ENCODE results near the gene GDPD5. TPM values are rescaled to one million over a fixed set of nuclear protein-coding genes. Genes with fewer than 3 reads are reported as not detected.

The GDPD5 gene
- total RNA-seq, 1 experiment from 2014 or later = 28.6 TPM

DNA sequence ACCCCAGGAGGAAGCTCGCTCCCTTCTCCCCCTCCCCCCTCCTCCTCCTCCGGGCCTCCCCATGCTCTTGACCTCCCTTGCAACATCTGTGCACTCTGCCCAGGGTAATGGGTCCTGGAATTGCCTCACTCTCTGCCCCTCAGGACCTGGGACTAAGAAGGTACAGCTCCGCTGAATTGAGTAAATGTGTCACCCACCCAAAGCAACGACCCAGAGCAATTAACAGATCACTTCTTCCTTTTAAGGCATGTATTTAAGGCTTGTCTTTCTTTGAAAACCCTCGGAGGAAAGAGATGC, 15.1 kb downstream of the GDPD5 start:
- no peak for DNase-seq
- no peaks in the 10 kb centered on the region for H3K27me3 Mint-ChIP-seq (ENCODE audit: insufficient read depth, unreplicated experiment)
- Histone ChIP-seq H3K4me1 (peaks cover 1% of the 10 kb centered on the region), H3K27me3 (replicated peaks; ENCODE audit: control insufficient read depth, insufficient read depth, low read length) (no peaks in the 10 kb centered on the region), H3K36me3 (ENCODE audit: control insufficient read depth, insufficient read depth, low read length) (no peaks in the 10 kb centered on the region), H3K9me3 (no peaks in the 10 kb centered on the region), H3K4me3 (ENCODE audit: low read depth, low read length) (no peak overlapping the region)
- H3K4me1 Mint-ChIP-seq (ENCODE audit: low read depth, unreplicated experiment) = peaks cover 24% of the 10 kb centered on the region
- ChIA-PET POLR2A (no interaction called here), CTCF (interaction anchor here (1.5 kb wide), 1 partner anchor 12 kb away, joined by 4 read pairs; no protein-coding TSS in a partner anchor)
- no peaks in the 10 kb centered on the region for H3K36me3 Mint-ChIP-seq (ENCODE audit: insufficient read depth, unreplicated experiment)
- TF ChIP-seq, protein P1, sequence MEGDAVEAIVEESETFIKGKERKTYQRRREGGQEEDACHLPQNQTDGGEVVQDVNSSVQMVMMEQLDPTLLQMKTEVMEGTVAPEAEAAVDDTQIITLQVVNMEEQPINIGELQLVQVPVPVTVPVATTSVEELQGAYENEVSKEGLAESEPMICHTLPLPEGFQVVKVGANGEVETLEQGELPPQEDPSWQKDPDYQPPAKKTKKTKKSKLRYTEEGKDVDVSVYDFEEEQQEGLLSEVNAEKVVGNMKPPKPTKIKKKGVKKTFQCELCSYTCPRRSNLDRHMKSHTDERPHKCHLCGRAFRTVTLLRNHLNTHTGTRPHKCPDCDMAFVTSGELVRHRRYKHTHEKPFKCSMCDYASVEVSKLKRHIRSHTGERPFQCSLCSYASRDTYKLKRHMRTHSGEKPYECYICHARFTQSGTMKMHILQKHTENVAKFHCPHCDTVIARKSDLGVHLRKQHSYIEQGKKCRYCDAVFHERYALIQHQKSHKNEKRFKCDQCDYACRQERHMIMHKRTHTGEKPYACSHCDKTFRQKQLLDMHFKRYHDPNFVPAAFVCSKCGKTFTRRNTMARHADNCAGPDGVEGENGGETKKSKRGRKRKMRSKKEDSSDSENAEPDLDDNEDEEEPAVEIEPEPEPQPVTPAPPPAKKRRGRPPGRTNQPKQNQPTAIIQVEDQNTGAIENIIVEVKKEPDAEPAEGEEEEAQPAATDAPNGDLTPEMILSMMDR (IDR thresholded peaks at IDR 0.05; ENCODE audit: insufficient read depth in 1 of 2, low read depth in 1 of 2, low read length in 1 of 2, severe bottlenecking in 1 of 2, unreplicated experiment in 1 of 2) = no peak
- no peak overlapping the region for H3K4me3 Mint-ChIP-seq (ENCODE audit: unreplicated experiment)
- intact Hi-C loops (cut with micrococcal nuclease; ENCODE audit: unreplicated experiment) = no loop called here
- no peak overlapping the region for H3K27ac Mint-ChIP-seq (ENCODE audit: unreplicated experiment)
- no peaks in the 10 kb centered on the region for H3K9me3 Mint-ChIP-seq (ENCODE audit: unreplicated experiment)
- BruUV-seq (replicated peaks) = no TSS peak

DNA sequence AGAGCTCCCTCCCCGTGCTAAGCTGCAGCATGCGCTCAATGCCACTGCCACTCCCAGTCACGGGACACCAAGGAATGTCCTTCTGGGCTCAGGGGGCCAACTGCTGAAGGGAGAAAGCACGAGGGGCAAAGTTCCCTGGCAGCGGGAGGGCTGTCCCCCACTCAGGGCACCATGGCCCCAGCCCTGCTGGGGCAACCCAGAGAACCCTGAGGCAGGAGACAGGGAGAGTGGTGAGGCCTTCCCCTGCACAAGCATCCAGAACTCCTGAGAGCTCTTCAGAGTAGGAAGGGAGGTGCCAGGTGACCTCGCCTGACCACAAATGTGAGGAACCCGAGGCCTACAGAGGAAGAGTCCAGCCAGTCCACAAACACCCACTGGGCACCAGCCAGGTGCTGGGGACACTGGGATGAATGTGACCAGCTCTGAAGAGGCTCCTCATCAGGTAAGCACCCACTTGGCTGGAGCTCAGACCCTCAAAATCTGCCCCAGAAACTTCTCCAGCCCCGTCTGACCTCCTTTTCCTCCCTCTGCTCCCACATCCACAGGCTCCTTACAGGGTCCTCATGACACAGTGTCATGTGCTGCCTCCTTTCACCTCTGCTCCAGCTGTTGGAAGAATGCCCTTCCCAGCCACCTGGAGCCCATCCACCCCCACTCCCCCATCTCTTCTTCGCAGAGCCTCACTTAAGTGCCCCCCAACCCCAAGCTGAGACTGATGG, 15.6 kb downstream of the GDPD5 start:
- CTCF ChIA-PET = interaction anchor here (0.9 to 1.5 kb wide), 2 partner anchors 11 to 80 kb away, joined by 3 to 4 read pairs; no protein-coding TSS in a partner anchor
- Mint-ChIP-seq H3K27me3 (ENCODE audit: insufficient read depth, unreplicated experiment) (no peaks in the 10 kb centered on the region), H3K9me3 (ENCODE audit: unreplicated experiment) (no peaks in the 10 kb centered on the region), H3K27ac (ENCODE audit: unreplicated experiment) (no peak overlapping the region), H3K4me3 (ENCODE audit: unreplicated experiment) (no peak overlapping the region), H3K4me1 (ENCODE audit: low read depth, unreplicated experiment) (peaks cover 29% of the 10 kb centered on the region), H3K36me3 (ENCODE audit: insufficient read depth, unreplicated experiment) (no peaks in the 10 kb centered on the region)
- Histone ChIP-seq H3K4me1 (peaks cover 6% of the 10 kb centered on the region), H3K27me3 (replicated peaks; ENCODE audit: control insufficient read depth, insufficient read depth, low read length) (no peaks in the 10 kb centered on the region), H3K9me3 (no peaks in the 10 kb centered on the region), H3K36me3 (ENCODE audit: control insufficient read depth, insufficient read depth, low read length) (no peaks in the 10 kb centered on the region), H3K4me3 (ENCODE audit: low read depth, low read length) (no peak overlapping the region)
- TF ChIP-seq, protein P1 (IDR thresholded peaks at IDR 0.05; ENCODE audit: insufficient read depth in 1 of 2, low read depth in 1 of 2, low read length in 1 of 2, severe bottlenecking in 1 of 2, unreplicated experiment in 1 of 2) = no peak
- POLR2A ChIA-PET = no interaction called here
- intact Hi-C loops (cut with micrococcal nuclease; ENCODE audit: unreplicated experiment) = no loop called here
- no peak for DNase-seq
- no TSS peak for BruUV-seq (replicated peaks)

DNA sequence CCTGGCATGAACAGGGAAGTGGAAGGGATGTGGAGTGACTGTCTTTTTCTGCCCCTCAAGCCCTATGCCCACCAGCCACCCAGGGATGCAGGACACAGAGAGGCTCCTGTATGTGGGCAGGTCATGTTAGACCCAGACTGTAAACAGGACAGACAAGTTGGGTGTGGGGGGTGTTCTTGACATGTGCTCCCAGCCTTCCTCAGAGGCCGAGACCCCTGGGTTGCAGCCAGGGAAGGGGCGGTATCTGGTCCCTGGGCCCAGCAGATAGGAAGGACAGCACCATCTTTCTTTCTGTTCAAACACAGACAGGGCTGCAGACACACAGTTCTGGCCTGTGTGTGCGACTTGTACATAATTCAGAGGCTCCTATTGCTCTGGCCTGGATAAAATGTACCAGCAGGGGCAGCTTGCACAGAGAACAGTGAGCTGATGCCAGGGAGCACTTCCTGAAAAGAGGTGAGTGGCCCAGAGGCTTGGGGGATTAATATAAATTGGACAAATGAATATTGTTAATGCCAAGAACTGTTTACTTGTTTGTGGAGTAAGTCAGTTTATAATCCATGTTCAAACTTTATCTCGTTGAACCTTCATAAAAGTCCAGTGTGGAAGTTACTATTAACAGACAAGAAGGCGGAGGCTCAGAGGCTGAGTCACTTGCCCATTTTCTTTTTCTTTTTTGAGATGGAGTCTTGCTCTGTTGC, 16.6 kb downstream of the GDPD5 start:
- TF ChIP-seq, protein P1 (IDR thresholded peaks at IDR 0.05; ENCODE audit: insufficient read depth in 1 of 2, low read depth in 1 of 2, low read length in 1 of 2, severe bottlenecking in 1 of 2, unreplicated experiment in 1 of 2) = no peak
- Histone ChIP-seq H3K9me3 (no peaks in the 10 kb centered on the region), H3K27me3 (replicated peaks; ENCODE audit: control insufficient read depth, insufficient read depth, low read length) (no peaks in the 10 kb centered on the region), H3K4me1 (peaks cover 11% of the 10 kb centered on the region), H3K36me3 (ENCODE audit: control insufficient read depth, insufficient read depth, low read length) (no peaks in the 10 kb centered on the region), H3K4me3 (ENCODE audit: low read depth, low read length) (no peak overlapping the region)
- intact Hi-C loops (cut with micrococcal nuclease; ENCODE audit: unreplicated experiment) = no loop called here
- POLR2A ChIA-PET = no interaction called here
- no peaks in the 10 kb centered on the region for H3K36me3 Mint-ChIP-seq (ENCODE audit: insufficient read depth, unreplicated experiment)
- CTCF ChIA-PET = interaction anchor here (1.5 to 1.6 kb wide), 2 partner anchors 10 to 23 kb away, joined by 4 to 6 read pairs; no protein-coding TSS in a partner anchor
- H3K4me1 Mint-ChIP-seq (ENCODE audit: low read depth, unreplicated experiment) = peaks cover 39% of the 10 kb centered on the region
- no peak overlapping the region for H3K4me3 Mint-ChIP-seq (ENCODE audit: unreplicated experiment)
- H3K9me3 Mint-ChIP-seq (ENCODE audit: unreplicated experiment) = no peaks in the 10 kb centered on the region
- no peak for DNase-seq
- no peak overlapping the region for H3K27ac Mint-ChIP-seq (ENCODE audit: unreplicated experiment)
- BruUV-seq (replicated peaks) = no TSS peak
- H3K27me3 Mint-ChIP-seq (ENCODE audit: insufficient read depth, unreplicated experiment) = no peaks in the 10 kb centered on the region

Measured in Caco-2 (cell line).